Nephron (organoid): ENCODE measurements around the gene DUSP1.

ENCODE experiments used
- H3K27ac Mint-ChIP-seq, 3 experiments: 2 replicates each; pipeline ENCODE4 v1.8.0; 2020; ENCODE audit warnings: mixed read lengths in 3 of 3, mild to moderate bottlenecking in 2 of 3, moderate library complexity in 1 of 3
- H3K27me3 Mint-ChIP-seq: 2 replicates; pipeline ENCODE4 v1.8.0; 2021; ENCODE audit warnings: low read depth, mild to moderate bottlenecking, moderate library complexity, mixed read lengths
- H3K36me3 Mint-ChIP-seq: 2 replicates; pipeline ENCODE4 v1.8.0; 2020; ENCODE audit warnings: low read depth, mixed read lengths
- H3K4me1 Mint-ChIP-seq: 2 replicates; pipeline ENCODE4 v1.8.0; 2020; ENCODE audit warnings: mixed read lengths
- H3K4me3 Mint-ChIP-seq, 3 experiments: 2 replicates each; pipeline ENCODE4 v1.8.0; 2020; ENCODE audit warnings: mild to moderate bottlenecking in 3 of 3, mixed read lengths in 3 of 3, moderate library complexity in 2 of 3
- H3K9me3 Mint-ChIP-seq: 2 replicates; pipeline ENCODE4 v1.8.0; 2020; ENCODE audit warnings: mixed read lengths
- CTCF ChIP-seq, 3 experiments: fragments of 200-600 bp; sonication (generic); IDR thresholded peaks; one replicate each; pipeline ENCODE4 v1.5.0; 2021; ENCODE audit warnings: antibody characterized with exemption in 3 of 3; ENCODE audit not compliant: unreplicated experiment in 3 of 3

The DUSP1 gene

GRCh38 chr5:172776235-172776594, 5.2 kb upstream of the DUSP1 start:
- no peaks in the 10 kb centered on the region for H3K9me3 Mint-ChIP-seq
- no peak overlapping the region for H3K4me3 Mint-ChIP-seq
- H3K27me3 Mint-ChIP-seq = no peaks in the 10 kb centered on the region
- no peak for TF ChIP-seq CTCF (IDR thresholded peaks at IDR 0.05; ENCODE audit: unreplicated experiment in 3 of 3)
- H3K36me3 Mint-ChIP-seq = no peaks in the 10 kb centered on the region
- no peak overlapping the region for H3K27ac Mint-ChIP-seq
- peaks cover 28% of the 10 kb centered on the region for H3K4me1 Mint-ChIP-seq

- TF ChIP-seq CTCF (IDR thresholded peaks at IDR 0.05; ENCODE audit: unreplicated experiment in 3 of 3) = no peak
- Mint-ChIP-seq H3K27me3 (no peaks in the 10 kb centered on the region), H3K4me1 (peaks cover 28% of the 10 kb centered on the region), H3K9me3 (no peaks in the 10 kb centered on the region), H3K4me3 (no peak overlapping the region), H3K36me3 (no peaks in the 10 kb centered on the region), H3K27ac (no peak overlapping the region)
Measured at GRCh38 chr5:172775326-172776234, 4.6 kb upstream of the DUSP1 start.

- no peaks in the 10 kb centered on the region for H3K27me3 Mint-ChIP-seq
- no peak for TF ChIP-seq CTCF (IDR thresholded peaks at IDR 0.05; ENCODE audit: unreplicated experiment in 3 of 3)
Measured at GRCh38 chr5:172774561-172775315, 3.7 kb upstream of the DUSP1 start.

GRCh38 chr5:172773481-172774469, 2.8 kb upstream of the DUSP1 start:
- H3K9me3 Mint-ChIP-seq = no peaks in the 10 kb centered on the region
- peaks cover 8% of the 10 kb centered on the region for H3K36me3 Mint-ChIP-seq
- H3K27me3 Mint-ChIP-seq = no peaks in the 10 kb centered on the region
- peak overlapping the region; percentile 63 to 96 (median 72) for H3K4me3 Mint-ChIP-seq
- H3K4me1 Mint-ChIP-seq = peaks cover 43% of the 10 kb centered on the region
- H3K27ac Mint-ChIP-seq = peak overlapping the region in 2 of 3 experiments; percentile 30 to 82
- TF ChIP-seq CTCF (IDR thresholded peaks at IDR 0.05; ENCODE audit: unreplicated experiment in 3 of 3) = no peak

More at GRCh38 chr5:172774561-172775315, 3.7 kb upstream of the DUSP1 start:
- Mint-ChIP-seq H3K4me3 (peak overlapping the region in 2 of 3 experiments; percentile 6 to 25), H3K9me3 (no peaks in the 10 kb centered on the region), H3K4me1 (peaks cover 33% of the 10 kb centered on the region), H3K36me3 (peaks cover 4% of the 10 kb centered on the region), H3K27ac (peak overlapping the region in 2 of 3 experiments; percentile 11 to 23)

- peak overlapping the region; percentile 91 to 96 (median 92) for H3K4me3 Mint-ChIP-seq
- TF ChIP-seq CTCF (IDR thresholded peaks at IDR 0.05; ENCODE audit: unreplicated experiment in 3 of 3) = peak; percentile 83 to 89 (median 85)
- H3K27me3 Mint-ChIP-seq = no peaks in the 10 kb centered on the region
- H3K36me3 Mint-ChIP-seq = peaks cover 23% of the 10 kb centered on the region
- H3K4me1 Mint-ChIP-seq = peaks cover 48% of the 10 kb centered on the region
- peak overlapping the region; percentile 94 to 96 (median 95) for H3K27ac Mint-ChIP-seq
- H3K9me3 Mint-ChIP-seq = no peaks in the 10 kb centered on the region
Measured at GRCh38 chr5:172772112-172772906, 1.3 kb upstream of the DUSP1 start.
